A549 (cell line): ENCODE measurements around the gene ACADM. TPM values are rescaled to one million over a fixed set of nuclear protein-coding genes. Genes with fewer than 3 reads are reported as not detected.

Experiments used
- ATAC-seq, 2 experiments: fragments of 200-7000 bp in 1 of 2; fragments of >200 bp in 1 of 2; cut with Nextera tagmentation in 1 of 2; cut with Tn5 transposase in 1 of 2; 3 replicates each; pipeline versions ENCODE4 v1.8.0 to v1.9.1; 2018 to 2020; ENCODE audit warnings: mild to moderate bottlenecking in 1 of 2, moderate library complexity in 1 of 2
- CTCF ChIA-PET: fragments of 300-600 bp; sonication (Branson Sonifier 250); formaldehyde crosslinking; extraction: SDS; loops from one replicate; lab custom pipeline; 2021; ENCODE audit warnings: antibody characterized with exemption, inconsistent platforms; lab: Yijun Ruan, JAX
- POLR2A ChIA-PET: fragments of 350-600 bp; formaldehyde crosslinking; extraction: SDS; loops from one replicate; lab custom pipeline; 2021; ENCODE audit warnings: antibody characterized with exemption, inconsistent platforms; lab: Yijun Ruan, JAX
- DNase-seq, 2 experiments: peaks; one replicate each; pipeline versions ENCODE4 v3.0.0 to v3.0.0-alpha.2; 2011 to 2016; ENCODE audit warnings: low read depth in 1 of 2, low spot score in 1 of 2
- FAIRE-seq: peaks from 2 replicates; lab custom pipeline; 2011; peaks lifted over from hg19 to GRCh38; lab: Jason Lieb, UNC
- H3K27ac ChIP-seq, 2 experiments: fragments of >200 bp; sonication (Bioruptor Twin); formaldehyde crosslinking; 3 replicates each; pipeline ENCODE4 v1.5.1; 2016 to 2017
- H3K4me1 ChIP-seq: fragments of >200 bp; sonication (Bioruptor Twin); formaldehyde crosslinking; 3 replicates; pipeline ENCODE4 v1.6.1; 2016
- H3K4me2 ChIP-seq: fragments of >200 bp; sonication (Bioruptor Twin); formaldehyde crosslinking; 3 replicates; pipeline ENCODE4 v1.6.1; 2016
- H3K4me3 ChIP-seq: fragments of >200 bp; sonication (Bioruptor Twin); formaldehyde crosslinking; 3 replicates; pipeline ENCODE4 v1.5.1; 2016
- H3K9me3 ChIP-seq: fragments of >200 bp; sonication (Bioruptor Twin); formaldehyde crosslinking; 3 replicates; pipeline ENCODE4 v1.6.1; 2016
- CBX8 ChIP-seq: fragments of 200-600 bp; sonication (generic); IDR thresholded peaks from 2 replicates; pipeline ENCODE4 v1.6.1; 2016
- CEBPB ChIP-seq, 2 experiments: fragments of >200 bp in 1 of 2; sonication (Bioruptor Twin) in 1 of 2; formaldehyde crosslinking in 1 of 2; IDR thresholded peaks; 2 replicates each; pipeline ENCODE4 v1.6.1; 2012 to 2016
- CHD2 ChIP-seq: fragments of 150-350 bp; IDR thresholded peaks from 2 replicates; pipeline ENCODE4 v1.6.1; 2014; ENCODE audit warnings: low read length; ENCODE audit not compliant: partially characterized antibody
- EHF ChIP-seq: fragments of 250-450 bp; sonication (Bioruptor Pico); IDR thresholded peaks from 2 replicates; pipeline ENCODE4 v1.5.0; 2020; ENCODE audit warnings: mild to moderate bottlenecking
- EHMT2 ChIP-seq: fragments of 200-600 bp; sonication (generic); IDR thresholded peaks from 2 replicates; pipeline ENCODE4 v1.6.1; 2016; ENCODE audit warnings: antibody characterized with exemption, low read depth, mild to moderate bottlenecking, moderate library complexity
- ELK1 ChIP-seq: fragments of 150-350 bp; IDR thresholded peaks from 2 replicates; pipeline ENCODE4 v1.6.1; 2014; ENCODE audit warnings: low read depth, mild to moderate bottlenecking, low read length
- EP300 ChIP-seq, 2 experiments: fragments of >200 bp; sonication (Bioruptor Twin); formaldehyde crosslinking; IDR thresholded peaks; 2 replicates in 1 of 2; 3 replicates in 1 of 2; pipeline ENCODE4 v1.6.1; 2016 to 2017
- ESRRA ChIP-seq: fragments of 150-350 bp; IDR thresholded peaks from 2 replicates; pipeline ENCODE4 v1.6.1; 2014; ENCODE audit warnings: mild to moderate bottlenecking, low read length, borderline replicate concordance
- FOSL2 ChIP-seq, 2 experiments: fragments of 450-650 bp in 1 of 2; fragments of >200 bp in 1 of 2; sonication (Bioruptor Twin) in 1 of 2; formaldehyde crosslinking; IDR thresholded peaks; 2 replicates each; pipeline versions ENCODE4 v1.5.0 to v1.6.1; 2016 to 2020; ENCODE audit warnings: mild to moderate bottlenecking in 1 of 2, moderate library complexity in 1 of 2
- FOXS1 ChIP-seq: fragments of 250-450 bp; sonication (Bioruptor Pico); IDR thresholded peaks from 2 replicates; pipeline ENCODE4 v1.5.0; 2020; ENCODE audit warnings: mild to moderate bottlenecking, moderate library complexity
- GATA3 ChIP-seq: IDR thresholded peaks from 2 replicates; pipeline ENCODE4 v1.6.1; 2012; ENCODE audit warnings: borderline replicate concordance
- HOXA7 ChIP-seq: fragments of 250-450 bp; sonication (Bioruptor Pico); IDR thresholded peaks from 2 replicates; pipeline ENCODE4 v1.5.0; 2020; ENCODE audit warnings: mild to moderate bottlenecking, moderate library complexity
- JUNB ChIP-seq: fragments of >200 bp; sonication (Bioruptor Twin); formaldehyde crosslinking; IDR thresholded peaks from 2 replicates; pipeline ENCODE4 v1.6.1; 2016
- KDM1A ChIP-seq: fragments of 200-600 bp; sonication (generic); IDR thresholded peaks from 2 replicates; pipeline ENCODE4 v1.6.1; 2016; ENCODE audit warnings: low read depth, mild to moderate bottlenecking
- MAZ ChIP-seq: fragments of 150-350 bp; IDR thresholded peaks from 2 replicates; pipeline ENCODE4 v1.6.1; 2014; ENCODE audit warnings: antibody characterized with exemption, low read depth, low read length, borderline replicate concordance
- MYC ChIP-seq: IDR thresholded peaks from 2 replicates; pipeline ENCODE4 v1.6.1; 2012; ENCODE audit warnings: mild to moderate bottlenecking, inconsistent platforms, low read length, improper control_type of control experiment, borderline replicate concordance
- NFE2L2 ChIP-seq: fragments of 150-350 bp; conservative IDR thresholded peaks from 2 replicates; pipeline ENCODE4 v1.6.1; 2014; ENCODE audit warnings: low read length
- NR3C1 ChIP-seq: fragments of >200 bp; sonication (Bioruptor Twin); formaldehyde crosslinking; IDR thresholded peaks from 3 replicates; pipeline ENCODE4 v1.6.1; 2017
- PHF8 ChIP-seq: fragments of 200-600 bp; sonication (generic); IDR thresholded peaks from 2 replicates; pipeline ENCODE4 v1.6.1; 2016; ENCODE audit warnings: low read depth, mild to moderate bottlenecking, antibody characterized with exemption, moderate library complexity, borderline replicate concordance
- POLR2A ChIP-seq: IDR thresholded peaks from 2 replicates; pipeline ENCODE4 v1.6.1; 2012; ENCODE audit warnings: mild to moderate bottlenecking, low read length
- POLR2AphosphoS2 ChIP-seq: conservative IDR thresholded peaks from 2 replicates; pipeline ENCODE4 v1.6.1; 2012; ENCODE audit warnings: low read length, improper control_type of control experiment, inconsistent platforms
- RAD21 ChIP-seq, 2 experiments: fragments of >200 bp in 1 of 2; sonication (Bioruptor Twin) in 1 of 2; formaldehyde crosslinking in 1 of 2; IDR thresholded peaks in 1 of 2; conservative IDR thresholded peaks in 1 of 2; 2 replicates in 1 of 2; 3 replicates in 1 of 2; pipeline ENCODE4 v1.6.1; 2012 to 2018; ENCODE audit warnings: inconsistent platforms in 1 of 2
- SREBF2 ChIP-seq: fragments of 450-650 bp; IDR thresholded peaks from 2 replicates; pipeline ENCODE4 v1.6.1; 2014; ENCODE audit warnings: mild to moderate bottlenecking, moderate library complexity
- TP53 ChIP-seq: fragments of 250-450 bp; sonication (Bioruptor Pico); IDR thresholded peaks from 2 replicates; pipeline ENCODE4 v1.5.0; 2021; ENCODE audit warnings: mild to moderate bottlenecking, moderate library complexity
- USF2 ChIP-seq: fragments of 450-650 bp; IDR thresholded peaks from 2 replicates; pipeline ENCODE4 v1.6.1; 2014; ENCODE audit warnings: antibody characterized with exemption
- ZC3H11A ChIP-seq: fragments of 450-650 bp; IDR thresholded peaks from 2 replicates; pipeline ENCODE4 v1.6.1; 2014; ENCODE audit warnings: antibody characterized with exemption, mild to moderate bottlenecking
- ZFP36 ChIP-seq: fragments of 450-650 bp; IDR thresholded peaks from 2 replicates; pipeline ENCODE4 v1.6.1; 2014; ENCODE audit warnings: borderline replicate concordance; ENCODE audit not compliant: partially characterized antibody
- ZNF302 ChIP-seq: fragments of 250-450 bp; sonication (Bioruptor Pico); IDR thresholded peaks from 2 replicates; pipeline ENCODE4 v1.9.0; 2021; ENCODE audit warnings: inconsistent platforms, mild to moderate bottlenecking, moderate library complexity
- ZSCAN20 ChIP-seq: fragments of 250-450 bp; sonication (Bioruptor Pico); IDR thresholded peaks from 2 replicates; pipeline ENCODE4 v1.8.0; 2022; ENCODE audit warnings: mild to moderate bottlenecking, moderate library complexity
- WGBS: methylation state at CpG from one replicate; pipeline ENCODE4 v1.1.6; 2017; ENCODE audit errors: missing lambda C conversion rate; 5-methylcytosine and 5-hydroxymethylcytosine counted together
- polyA plus RNA-seq, 4 experiments: library from polyadenylated mRNA; depleted of rRNA in 3 of 4; stranded (reverse); fragments of >200 nt; fragmentation: RNase III in 1 of 4; extraction: RNeasy Plus Mini Kit Qiagen cat#74134 plus additional on column Dnase treatment in 1 of 4; gene quantifications; 2 replicates in 3 of 4; 3 replicates in 1 of 4; pipeline ENCODE4 v1.2.3, GENCODE V29; 2011 to 2017
- TF ChIP-seq, protein P1 (sequence below): IDR thresholded peaks from 2 replicates; pipeline ENCODE4 v1.6.1; 2012
- TF ChIP-seq, protein P2 (sequence below): IDR thresholded peaks from 2 replicates; pipeline ENCODE4 v1.6.1; 2012; ENCODE audit warnings: low read depth, borderline replicate concordance

The ACADM gene
- polyA plus RNA-seq, 2 of the 4 experiments (the other 2 are of a cell fraction), result 45.1 to 45.4 TPM

GRCh38 chr1:75707191-75707590, 17.3 kb upstream of the ACADM start:
- CTCF ChIA-PET, result no interaction called here
- FAIRE-seq, result no peak
- Histone ChIP-seq H3K4me2 (no peak overlapping the region), H3K27ac (no peak overlapping the region), H3K4me1 (no peaks in the 10 kb centered on the region), H3K4me3 (no peak overlapping the region), H3K9me3 (peaks cover 2% of the 10 kb centered on the region; the same call in 1 of the 3 replicates)
- POLR2A ChIA-PET, result no interaction called here
- 27% methylated on average over 2 of the region's 2 CpGs for WGBS
- peak in 1 of 2 experiments; percentile 3 for DNase-seq
- TF ChIP-seq ESRRA (no peak), NFE2L2 (no peak), EP300 (IDR thresholded peaks at IDR 0.05) (no peak), ZSCAN20 (CRISPR knock-in tag) (no peak), NR3C1 (no peak), SREBF2 (no peak), CBX8 (no peak), FOSL2 (IDR thresholded peaks at IDR 0.05) (no peak), FOSL2 (CRISPR knock-in tag; IDR thresholded peaks at IDR 0.05) (no peak), PHF8 (no peak), USF2 (no peak), POLR2AphosphoS2 (no peak), EHF (CRISPR knock-in tag) (no peak), KDM1A (no peak)
- TF ChIP-seq, protein P1, sequence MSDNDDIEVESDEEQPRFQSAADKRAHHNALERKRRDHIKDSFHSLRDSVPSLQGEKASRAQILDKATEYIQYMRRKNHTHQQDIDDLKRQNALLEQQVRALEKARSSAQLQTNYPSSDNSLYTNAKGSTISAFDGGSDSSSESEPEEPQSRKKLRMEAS, result no peak
- no peak for ATAC-seq

DNA sequence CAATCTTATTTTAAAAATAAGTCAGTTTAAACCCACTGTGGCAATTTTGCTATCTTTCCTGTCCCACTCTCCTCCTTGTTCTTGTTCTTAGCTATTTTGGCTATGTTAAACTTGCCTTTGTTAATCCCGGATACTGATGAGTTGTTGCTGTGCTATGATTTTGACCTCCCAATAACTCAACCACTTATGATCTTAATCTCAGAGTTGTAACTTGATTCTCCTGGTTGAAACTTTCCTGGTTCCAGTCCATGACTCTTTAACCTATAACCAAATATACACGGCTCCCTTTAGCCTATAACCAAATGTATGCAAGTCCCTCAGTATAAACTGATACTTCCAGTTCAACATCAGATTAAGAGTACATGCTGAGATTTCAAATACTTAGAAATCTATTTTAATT, 15.6 kb upstream of the ACADM start:
- Histone ChIP-seq H3K4me2 (no peak overlapping the region), H3K4me1 (no peaks in the 10 kb centered on the region), H3K27ac (no peak overlapping the region), H3K9me3 (peaks cover 2% of the 10 kb centered on the region; the same call in 1 of the 3 replicates), H3K4me3 (no peak overlapping the region)
- POLR2A ChIA-PET, result no interaction called here
- FAIRE-seq (no peak), DNase-seq (no peak), ATAC-seq (no peak)
- TF ChIP-seq POLR2A, result no peak
- no peak for TF ChIP-seq JUNB
- no peak for TF ChIP-seq ZC3H11A
- TF ChIP-seq ZSCAN20 (CRISPR knock-in tag), result no peak
- no peak for TF ChIP-seq GATA3
- no peak for TF ChIP-seq ELK1
- TF ChIP-seq CEBPB (IDR thresholded peaks at IDR 0.05), result no peak
- TF ChIP-seq ZFP36, result no peak
- TF ChIP-seq CHD2, result no peak
- no peak for TF ChIP-seq EHMT2
- TF ChIP-seq EHF (CRISPR knock-in tag), result no peak
- no peak for TF ChIP-seq MYC
- no peak for TF ChIP-seq HOXA7 (CRISPR knock-in tag)
- TF ChIP-seq RAD21 (conservative IDR thresholded peaks at IDR 0.05 in 1 of 2, IDR thresholded peaks at IDR 0.05 in 1 of 2), result no peak
- TF ChIP-seq ZNF302 (CRISPR knock-in tag), result no peak
- no peak for TF ChIP-seq TP53 (CRISPR knock-in tag)
- no peak for TF ChIP-seq MAZ
- TF ChIP-seq KDM1A, result no peak
- TF ChIP-seq FOXS1, result no peak
- TF ChIP-seq, protein P2, sequence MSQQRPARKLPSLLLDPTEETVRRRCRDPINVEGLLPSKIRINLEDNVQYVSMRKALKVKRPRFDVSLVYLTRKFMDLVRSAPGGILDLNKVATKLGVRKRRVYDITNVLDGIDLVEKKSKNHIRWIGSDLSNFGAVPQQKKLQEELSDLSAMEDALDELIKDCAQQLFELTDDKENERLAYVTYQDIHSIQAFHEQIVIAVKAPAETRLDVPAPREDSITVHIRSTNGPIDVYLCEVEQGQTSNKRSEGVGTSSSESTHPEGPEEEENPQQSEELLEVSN, result no peak
- 19% methylated on average over 2 of the region's 2 CpGs for WGBS
- CTCF ChIA-PET, result interaction anchor here (1.2 kb wide), 1 partner anchor 56 kb away, joined by 3 read pairs; no protein-coding TSS in a partner anchor
